Transverse colon (tissue), 3 donors: ENCODE data around the gene ZYG11B.

Experiments used
- CTCF ChIP-seq, 5 experiments: fragments of 200-600 bp in 3 of 5; fragments of 450-650 bp in 2 of 5; sonication (generic) in 3 of 5; IDR thresholded peaks; 1 replicate in 2 of 5; 2 replicates in 3 of 5; pipeline ENCODE4 v1.5.1; 2016 to 2017; ENCODE audit warnings: antibody characterized with exemption in 5 of 5, inconsistent platforms in 3 of 5, mild to moderate bottlenecking in 2 of 5, moderate library complexity in 1 of 5
- EP300 ChIP-seq: sonication (generic); formaldehyde crosslinking; IDR thresholded peaks from one replicate; pipeline ENCODE4 v1.6.1; 2017; ENCODE audit warnings: antibody characterized with exemption, low read depth
- POLR2A ChIP-seq: fragments of 450-650 bp; IDR thresholded peaks from one replicate; pipeline ENCODE4 v1.6.1; 2016; ENCODE audit warnings: antibody characterized with exemption, mild to moderate bottlenecking, moderate library complexity

GRCh38 chr1:52707927-52708655 lies 18.2 kb upstream of the ZYG11B start:
- TF ChIP-seq CTCF (IDR thresholded peaks at IDR 0.05) (no peak), POLR2A (no peak), EP300 (no peak)
